GM19099 (cell line): Measurements from ENCODE around the gene TPRG1.

Experiments
- POLR2A ChIP-seq: IDR thresholded peaks from 3 replicates; pipeline ENCODE4 v1.6.1; 2011; ENCODE audit warnings: low read depth; ENCODE audit not compliant: insufficient read length; ENCODE audit errors: extremely low read depth

TPRG1 gene

DNA sequence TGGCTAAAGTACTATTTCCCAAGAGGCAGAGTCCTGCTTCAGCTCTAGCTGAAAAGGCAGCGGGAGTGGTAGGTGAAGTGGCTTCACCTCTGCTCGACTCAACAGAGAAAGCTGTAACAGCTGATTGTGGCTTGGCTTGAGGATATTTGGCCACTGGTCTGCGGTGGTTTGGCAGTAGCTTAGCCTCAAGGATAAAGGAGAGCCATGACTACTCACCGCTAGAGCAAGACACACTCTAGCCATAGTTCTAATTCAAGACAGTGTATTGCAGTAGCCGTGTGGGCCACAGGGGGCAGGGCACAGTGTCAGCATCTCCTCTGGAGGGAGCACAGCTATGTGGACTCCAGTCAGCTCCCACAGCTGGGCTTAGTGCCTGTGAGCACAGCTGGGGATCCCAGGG lies 23.5 kb downstream of the TPRG1 start:
- no peak for TF ChIP-seq POLR2A

DNA sequence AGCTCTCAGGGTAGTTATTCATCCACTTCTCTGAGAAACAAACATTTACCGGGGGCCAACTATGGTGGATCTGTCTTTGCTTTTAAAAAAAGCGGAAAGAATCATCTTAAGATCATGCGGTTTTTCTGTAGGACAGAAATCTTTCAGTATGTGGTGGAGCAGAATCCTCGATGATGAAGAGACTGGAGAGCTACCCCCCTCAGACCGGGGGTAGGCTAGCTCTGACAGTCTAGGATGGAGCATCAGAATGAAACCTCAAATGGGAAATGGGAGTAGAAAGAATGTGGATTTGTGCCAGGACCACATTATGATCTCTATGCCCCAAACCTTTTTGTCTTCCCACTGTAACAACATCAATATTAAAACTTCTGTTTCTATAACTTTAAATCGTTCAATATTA lies 30.3 kb downstream of the TPRG1 start:
- no peak for TF ChIP-seq POLR2A

DNA sequence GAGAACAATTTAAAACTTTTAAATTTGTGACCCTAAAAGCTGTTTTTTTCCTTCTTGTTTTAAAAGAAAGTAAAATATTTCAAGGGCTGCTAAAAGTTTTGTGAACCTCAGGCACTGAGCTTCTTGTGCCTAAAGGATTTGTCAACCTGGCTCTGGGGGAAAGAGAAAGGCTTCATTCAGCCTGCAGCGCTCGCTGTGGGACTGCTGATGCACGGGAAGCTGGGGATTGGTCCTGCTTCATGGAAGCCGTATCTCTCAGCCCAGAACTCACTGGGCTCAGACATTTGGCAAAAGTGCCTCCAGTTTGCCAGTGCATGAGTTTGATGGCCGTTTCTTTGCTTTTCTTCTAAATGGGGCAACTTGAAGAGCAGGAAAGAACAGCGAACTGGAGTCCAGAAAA lies 30.8 kb downstream of the TPRG1 start:
- TF ChIP-seq POLR2A: no peak

DNA sequence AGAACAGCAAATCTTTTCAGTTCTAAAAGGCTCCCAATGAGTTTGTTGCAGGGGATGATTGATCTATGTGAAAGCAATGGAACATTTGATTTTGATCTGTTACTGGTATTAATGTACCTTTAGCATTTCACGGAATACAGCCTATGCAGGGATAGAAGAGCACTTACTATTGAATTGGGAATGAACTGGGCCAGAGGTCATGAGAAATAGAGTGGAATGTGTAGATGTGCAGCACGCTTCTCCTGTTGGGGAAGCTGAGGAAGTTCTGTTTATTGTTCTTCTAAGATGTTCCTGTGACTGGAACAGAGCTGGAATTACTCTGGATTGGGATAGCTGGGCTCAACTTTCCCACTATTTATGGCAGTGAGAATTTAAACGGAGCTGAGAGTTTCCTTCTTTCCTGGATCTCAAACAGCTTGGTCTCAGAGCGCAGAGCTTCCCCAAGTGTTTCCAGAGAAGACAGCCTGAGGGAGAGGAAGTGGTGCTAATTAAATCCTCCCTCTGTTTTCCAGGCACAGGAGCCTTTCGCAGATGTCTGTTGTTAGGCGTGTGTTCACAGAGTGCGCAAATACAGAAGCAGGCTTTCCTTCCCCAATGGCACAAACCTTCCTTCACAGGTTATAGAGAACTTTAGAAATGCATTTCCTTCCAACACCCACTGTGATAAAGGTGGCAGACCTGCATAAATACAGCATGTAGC lies 32.5 kb downstream of the TPRG1 start:
- no peak for TF ChIP-seq POLR2A

DNA sequence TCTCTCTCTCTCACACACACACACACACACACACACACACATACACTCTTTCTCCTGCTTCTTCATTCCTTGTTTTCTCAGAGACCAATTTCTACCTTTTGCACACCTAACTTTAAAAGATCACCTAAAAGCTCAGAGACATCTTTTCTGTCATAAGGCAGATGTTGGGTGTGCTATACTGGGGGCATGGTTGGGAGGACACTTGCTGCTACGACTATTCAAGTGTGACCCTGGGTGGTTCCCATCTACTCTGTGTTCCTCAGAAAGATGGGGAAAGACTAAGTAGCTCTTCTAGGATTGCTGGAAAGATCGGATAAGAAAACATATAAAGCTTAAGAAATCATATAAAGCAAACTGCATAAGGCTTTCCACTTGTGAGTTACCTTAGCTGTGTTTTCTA lies 33.2 kb downstream of the TPRG1 start:
- TF ChIP-seq POLR2A: no peak

DNA sequence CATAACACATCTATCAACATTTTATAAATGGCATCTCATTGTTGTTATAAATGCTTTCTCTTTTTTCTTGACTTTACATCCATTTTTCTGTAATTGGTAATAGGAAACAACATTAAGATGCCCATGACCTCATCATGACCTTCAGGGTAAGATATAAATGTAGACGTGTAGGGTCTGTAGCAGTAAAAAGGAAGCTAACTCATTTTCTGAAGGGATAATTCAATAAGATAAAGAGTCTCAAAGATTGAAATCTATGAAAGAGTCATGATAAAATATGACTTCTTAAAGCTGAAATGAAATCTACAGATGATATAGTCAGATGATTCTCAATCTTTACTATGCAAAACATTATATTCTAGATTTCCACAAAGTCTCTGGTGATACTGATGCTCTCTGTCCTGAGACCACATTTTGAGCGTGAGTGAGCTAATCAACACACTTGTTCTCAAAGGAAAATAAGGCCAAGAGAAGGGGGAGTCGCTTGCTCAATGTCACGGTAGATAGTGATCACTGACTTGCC lies 38.5 kb downstream of the TPRG1 start:
- no peak for TF ChIP-seq POLR2A

DNA sequence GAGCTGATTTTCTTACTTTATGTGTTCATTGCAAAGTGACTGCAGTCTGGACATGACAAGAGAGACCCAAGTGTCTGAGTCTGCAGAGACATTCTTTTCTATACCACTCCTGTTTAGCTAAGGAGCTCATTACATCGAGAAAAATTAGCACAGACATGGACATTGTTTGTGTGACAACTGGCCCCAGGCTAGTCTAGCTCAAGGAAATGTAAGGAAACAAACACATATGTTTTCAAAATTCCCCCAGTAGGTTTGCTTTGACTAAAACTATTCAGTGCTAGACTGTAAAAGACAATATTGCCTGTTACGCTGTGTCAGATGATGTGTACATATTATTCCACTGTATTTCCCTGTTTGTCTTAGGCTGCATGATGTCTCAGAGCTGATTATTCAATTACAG lies 40.9 kb downstream of the TPRG1 start:
- no peak for TF ChIP-seq POLR2A

DNA sequence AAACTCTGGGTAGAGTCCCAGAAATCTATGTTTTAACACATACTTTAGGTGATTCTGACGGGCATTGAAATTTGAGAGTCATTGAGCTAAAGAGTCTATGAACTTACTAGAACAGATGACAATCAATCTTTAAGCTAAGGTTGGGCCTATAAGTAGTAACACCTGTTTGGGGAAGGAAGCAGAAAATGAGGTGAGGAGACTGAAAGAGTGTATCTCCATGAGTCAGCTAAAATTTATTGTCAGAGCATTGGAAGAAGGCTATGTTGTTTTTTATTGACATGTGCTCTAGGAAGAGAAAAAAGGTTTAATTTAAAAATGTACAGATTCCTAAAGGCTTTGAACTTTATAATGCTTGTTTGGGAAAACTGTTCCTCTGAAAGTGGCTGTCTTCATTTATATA lies 42.9 kb downstream of the TPRG1 start:
- no peak for TF ChIP-seq POLR2A

DNA sequence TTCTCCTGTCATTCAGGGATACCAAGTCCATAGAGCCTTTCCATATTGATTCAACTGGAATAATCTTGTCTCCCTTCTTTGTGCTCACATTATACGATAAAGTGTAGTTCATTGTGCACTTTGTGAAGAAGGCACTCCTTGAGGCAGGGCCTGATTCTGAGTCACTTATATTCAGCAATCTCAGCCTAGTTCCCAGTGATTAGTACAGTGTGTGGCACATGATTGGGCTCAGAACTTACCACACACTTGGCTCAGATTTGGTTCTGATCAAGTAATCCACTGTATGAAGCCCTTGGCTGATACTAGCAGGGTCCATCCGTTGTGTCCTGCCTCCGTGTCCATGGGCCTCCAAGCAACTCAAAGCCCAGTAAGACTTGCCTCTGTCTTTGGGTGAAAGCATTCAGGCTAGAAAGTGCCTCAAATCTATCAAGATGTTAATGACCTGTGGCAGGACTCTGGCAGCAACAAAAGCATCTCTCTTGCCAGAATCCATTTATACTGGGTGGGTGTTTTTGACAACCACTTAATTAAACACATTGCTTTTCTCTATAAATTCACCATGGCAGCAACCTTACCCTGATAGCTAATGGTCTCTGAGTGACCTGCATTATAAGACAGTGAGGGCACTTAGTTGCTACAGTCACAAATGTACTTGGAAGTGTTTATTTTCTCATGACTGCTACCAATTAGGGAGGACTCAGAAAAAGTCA lies 51.3 kb downstream of the TPRG1 start:
- TF ChIP-seq POLR2A: no peak

DNA sequence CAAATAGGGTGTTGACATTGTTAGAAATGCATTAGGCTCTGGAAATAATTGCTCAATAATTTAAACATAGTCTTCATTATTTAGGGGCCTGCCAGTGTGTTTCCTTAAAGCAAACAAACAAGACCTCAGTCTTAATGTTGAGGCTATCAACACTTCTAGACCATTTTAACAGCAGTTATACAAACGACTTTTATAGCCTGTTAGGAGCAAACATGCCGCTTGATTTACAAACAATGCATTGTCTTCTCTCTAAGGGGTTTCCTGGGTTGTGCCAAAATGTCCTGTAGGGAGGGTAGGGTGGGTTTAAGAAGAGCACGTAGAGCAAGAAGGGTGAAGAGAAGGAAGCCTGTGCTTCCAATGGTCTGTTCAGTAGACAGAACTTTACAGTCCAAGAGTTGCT lies 53.7 kb downstream of the TPRG1 start:
- no peak for TF ChIP-seq POLR2A

DNA sequence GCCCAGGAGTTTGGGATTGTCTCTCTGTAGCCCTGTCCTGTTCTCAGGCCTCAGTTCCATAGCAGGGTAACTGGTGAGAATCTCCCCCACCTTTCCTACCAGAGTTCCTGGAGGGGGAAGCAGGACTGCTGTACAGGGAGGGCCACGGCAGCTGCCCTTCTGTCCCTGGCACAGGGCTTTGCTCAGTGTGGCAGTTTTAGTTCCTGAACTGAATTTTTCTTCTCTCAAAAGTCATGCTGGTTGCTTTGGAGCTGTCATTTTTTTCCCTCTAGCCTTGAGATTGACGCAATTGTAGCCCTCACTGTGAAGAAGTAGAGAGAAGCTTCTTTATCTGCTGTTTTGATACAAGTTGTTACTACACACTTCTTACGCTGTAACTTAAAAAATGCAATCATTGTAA lies 55.5 kb downstream of the TPRG1 start:
- TF ChIP-seq POLR2A: no peak

DNA sequence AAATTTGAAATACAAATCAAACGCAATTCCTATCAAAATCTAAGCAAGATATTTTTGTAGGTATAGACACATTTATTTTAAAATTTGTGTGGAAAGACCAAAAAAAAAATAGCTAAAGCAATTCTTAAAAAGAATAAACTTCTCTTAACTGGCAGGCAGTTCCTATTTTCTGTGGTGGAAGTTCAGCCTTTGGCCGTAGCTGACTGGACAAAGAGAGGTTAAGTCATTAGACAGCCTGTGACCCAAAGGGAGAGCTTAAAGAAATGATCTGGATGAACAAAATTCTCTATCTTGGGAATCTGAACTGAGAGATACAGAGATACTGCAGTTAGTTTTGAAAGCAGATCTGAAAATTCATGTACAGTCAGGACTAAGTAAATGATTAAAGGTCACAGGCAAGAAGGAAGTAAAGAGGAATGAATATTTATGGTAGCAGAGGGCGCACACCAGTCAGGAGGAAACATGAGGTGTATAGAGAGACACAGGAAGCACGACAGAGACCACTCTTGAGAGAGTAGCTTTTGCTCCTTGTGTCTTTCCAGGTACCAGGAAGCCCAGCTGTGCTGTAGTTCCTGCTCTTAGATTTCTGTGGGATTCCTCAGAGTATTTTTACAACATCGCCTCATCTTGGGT lies 57.5 kb downstream of the TPRG1 start:
- no peak for TF ChIP-seq POLR2A

DNA sequence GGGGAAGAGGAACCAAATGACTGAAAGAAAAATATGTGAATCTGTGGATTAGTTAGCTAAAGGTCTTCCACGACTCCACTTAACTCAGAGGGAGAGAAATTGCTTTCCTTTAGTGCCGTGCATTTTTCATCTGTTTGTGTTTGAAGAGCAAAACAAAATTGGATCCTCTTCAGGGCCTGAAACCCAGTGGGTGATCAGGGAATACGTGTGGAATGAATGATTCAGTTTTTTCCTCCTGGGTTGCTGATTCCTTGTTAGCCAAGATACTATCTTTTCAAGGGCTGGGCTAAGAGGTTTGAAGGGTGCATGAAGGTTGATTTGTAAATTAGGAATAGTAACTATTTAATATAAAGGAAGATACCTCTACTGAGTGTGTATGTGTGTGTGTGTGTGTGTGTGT lies 61.0 kb downstream of the TPRG1 start:
- no peak for TF ChIP-seq POLR2A

DNA sequence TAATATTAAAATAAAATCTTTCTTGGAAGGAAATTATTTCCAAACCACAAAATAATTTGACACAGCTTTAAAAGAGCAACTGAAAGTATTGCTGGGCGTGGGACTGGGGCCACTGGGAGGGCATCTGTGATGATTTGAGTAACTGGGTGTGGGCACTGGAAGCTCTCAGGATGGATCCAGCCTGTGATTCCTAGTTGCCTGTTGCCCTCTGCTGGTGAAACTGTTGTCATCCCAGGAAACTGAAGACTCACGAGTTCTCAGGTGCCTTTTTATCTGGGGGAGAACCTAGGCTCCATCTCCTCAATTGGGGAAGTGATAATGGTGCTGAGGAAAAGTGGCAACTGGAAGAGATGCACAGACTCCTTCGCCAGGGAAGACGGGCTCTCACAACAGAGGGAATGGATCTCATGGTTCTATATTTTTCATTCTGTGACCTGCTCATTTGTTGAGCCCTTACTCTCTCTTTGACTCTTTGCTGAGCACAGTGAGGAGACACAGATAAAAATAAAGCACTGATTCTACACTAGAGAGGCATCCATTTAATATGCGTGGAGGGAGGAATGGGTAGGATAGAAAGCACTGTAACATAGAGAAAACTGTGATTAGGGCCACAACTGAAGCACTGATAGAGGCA lies 61.6 kb downstream of the TPRG1 start:
- no peak for TF ChIP-seq POLR2A

DNA sequence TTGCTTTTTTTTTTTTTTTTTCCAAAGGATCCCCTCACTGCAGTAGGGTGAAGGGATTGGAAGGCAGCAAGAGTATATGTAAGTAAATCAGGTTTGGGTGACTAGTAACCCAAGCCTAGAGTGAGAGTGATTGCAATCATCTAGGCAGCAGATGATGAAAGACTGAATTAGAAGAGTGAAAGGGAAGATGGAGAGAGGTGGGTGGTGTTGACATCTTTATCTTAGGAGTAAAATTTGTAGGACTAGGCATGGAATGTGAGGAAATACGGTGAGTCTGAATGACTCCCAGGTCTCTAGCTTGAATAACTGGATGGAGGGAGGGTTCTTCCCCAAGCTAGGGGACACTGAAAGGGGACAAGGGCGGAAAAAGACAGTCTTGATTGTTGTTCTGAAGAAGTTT lies 63.4 kb downstream of the TPRG1 start:
- TF ChIP-seq POLR2A: no peak

DNA sequence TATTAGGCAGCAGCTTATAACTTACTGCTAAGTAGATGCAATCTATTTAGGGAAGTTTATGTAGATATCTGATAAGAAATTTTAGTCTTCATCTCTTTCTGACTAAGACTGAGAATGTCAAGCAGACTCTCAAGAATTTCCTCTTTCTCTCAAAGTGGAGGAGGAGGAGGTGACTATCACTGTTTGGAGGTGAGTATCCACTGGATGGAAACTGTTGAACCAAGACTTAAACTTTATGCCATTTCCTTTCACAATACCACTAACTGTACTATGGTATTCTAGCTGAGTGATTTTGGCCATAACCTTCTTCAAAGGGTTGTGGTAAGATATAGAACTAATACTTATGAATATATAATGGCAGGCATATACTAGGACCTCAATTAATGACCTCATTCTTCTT lies 64.6 kb downstream of the TPRG1 start:
- no peak for TF ChIP-seq POLR2A

DNA sequence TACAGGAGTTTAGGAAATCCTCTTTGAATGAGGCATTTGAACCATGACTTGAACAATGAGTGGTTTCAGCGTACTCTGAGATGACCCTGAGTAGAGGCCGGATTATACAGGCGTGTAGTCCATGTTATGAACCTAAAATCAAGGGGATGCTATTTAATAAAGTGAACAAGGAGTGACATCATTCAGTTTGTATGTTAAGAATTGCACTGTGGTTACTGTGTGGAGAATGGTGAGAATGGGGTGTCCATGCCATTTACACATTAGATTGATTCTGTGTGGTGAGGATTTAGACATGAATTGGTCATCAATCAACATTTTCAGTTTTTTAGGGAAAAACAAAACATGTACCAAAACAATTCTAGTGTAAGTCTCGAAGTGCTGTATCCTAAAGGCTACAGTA lies 65.8 kb downstream of the TPRG1 start:
- TF ChIP-seq POLR2A: no peak
